Astrocyte of the cerebellum (primary cell): ENCODE data around the gene CD164L2.

ENCODE experiments used
- DNase-seq: peaks from one replicate; pipeline ENCODE4 v3.0.0-alpha.2; 2011; ENCODE audit warnings: low read depth
- H3K4me3 ChIP-seq: 2 replicates; pipeline ENCODE4 v1.5.1; 2011; ENCODE audit warnings: mild to moderate bottlenecking, low read depth, low read length, moderate library complexity
- CTCF ChIP-seq: IDR thresholded peaks from 2 replicates; pipeline ENCODE4 v1.5.1; 2012; ENCODE audit warnings: low read length, low read depth, moderate library complexity, mild to moderate bottlenecking; ENCODE audit errors: missing control alignments
- in situ Hi-C: cut with HindIII; loops from 2 replicates; pipeline ENCODE4 v1.10.0; 2017; ENCODE audit warnings: low sequenced_read_pairs

Gene CD164L2

GRCh38 chr1:27400082-27400962 lies 17.2 kb upstream of the CD164L2 start:
- in situ Hi-C loops, result loop anchor here (5.0 kb wide), 1 partner anchor 197 kb away; no protein-coding TSS in a partner anchor
- no peak for TF ChIP-seq CTCF
- no peak overlapping the region for H3K4me3 ChIP-seq
- no peak for DNase-seq

GRCh38 chr1:27399251-27400025 lies 16.3 kb upstream of the CD164L2 start:
- H3K4me3 ChIP-seq, result no peak overlapping the region
- TF ChIP-seq CTCF, result no peak
- DNase-seq, result no peak
- in situ Hi-C loops, result loop anchor here (5.0 kb wide), 2 partner anchors 107 to 198 kb away; no protein-coding TSS in a partner anchor

GRCh38 chr1:27398405-27399149 lies 15.4 kb upstream of the CD164L2 start:
- no peak for DNase-seq
- no peak for TF ChIP-seq CTCF
- no peak overlapping the region for H3K4me3 ChIP-seq
- in situ Hi-C loops, result loop anchor here (5.0 kb wide), 1 partner anchor 106 kb away; no protein-coding TSS in a partner anchor

GRCh38 chr1:27397749-27398148 lies 14.6 kb upstream of the CD164L2 start:
- DNase-seq, result no peak
- TF ChIP-seq CTCF, result no peak
- in situ Hi-C loops, result loop anchor here (5.0 kb wide), 1 partner anchor 105 kb away; no protein-coding TSS in a partner anchor

GRCh38 chr1:27397110-27397509 lies 14.0 kb upstream of the CD164L2 start:
- DNase-seq, result no peak
- no peak overlapping the region for H3K4me3 ChIP-seq
- in situ Hi-C loops, result loop anchor here (5.0 kb wide), 1 partner anchor 105 kb away; no protein-coding TSS in a partner anchor
- no peak for TF ChIP-seq CTCF

More at GRCh38 chr1:27397749-27398148, 14.6 kb upstream of the CD164L2 start:
- H3K4me3 ChIP-seq, result no peak overlapping the region
